Neuronal stem cell (in vitro differentiated cells): ENCODE results near the gene APOOL.

Experiments
- DNase-seq: peaks from one replicate; pipeline ENCODE4 v3.0.0-alpha.2; 2013; ENCODE audit warnings: low spot score
- H2AFZ ChIP-seq: one replicate; pipeline ENCODE4 v1.6.1; 2013; ENCODE audit warnings: mild to moderate bottlenecking, low read length, inconsistent platforms
- H2AK5ac ChIP-seq: 2 replicates; pipeline ENCODE4 v1.6.1; 2013; ENCODE audit warnings: low read depth, mild to moderate bottlenecking, inconsistent platforms, low read length, moderate library complexity, mixed read lengths
- H2BK120ac ChIP-seq: 2 replicates; pipeline ENCODE4 v1.6.1; 2013; ENCODE audit warnings: low read depth, mild to moderate bottlenecking, inconsistent platforms, low read length, moderate library complexity, mixed read lengths
- H2BK12ac ChIP-seq: one replicate; pipeline ENCODE4 v1.6.1; 2013; ENCODE audit warnings: low read length, inconsistent platforms
- H2BK15ac ChIP-seq: 2 replicates; pipeline ENCODE4 v1.6.1; 2013; ENCODE audit warnings: mild to moderate bottlenecking, low read length, inconsistent platforms, mixed read lengths
- H2BK5ac ChIP-seq: one replicate; pipeline ENCODE4 v1.6.1; 2013; ENCODE audit warnings: inconsistent platforms, mild to moderate bottlenecking, low read length, moderate library complexity
- H3K14ac ChIP-seq: one replicate; pipeline ENCODE4 v1.6.1; 2013; ENCODE audit warnings: low read length, inconsistent platforms
- H3K18ac ChIP-seq: 2 replicates; pipeline ENCODE4 v1.6.1; 2013; ENCODE audit warnings: low read length, inconsistent platforms
- H3K23ac ChIP-seq: 2 replicates; pipeline ENCODE4 v1.6.1; 2013; ENCODE audit warnings: low read depth, mild to moderate bottlenecking, mixed read lengths, low read length, inconsistent platforms; ENCODE audit not compliant: poor library complexity
- H3K27ac ChIP-seq: replicated peaks from 3 replicates; pipeline ENCODE4 v1.5.1; 2013; ENCODE audit warnings: low read length, inconsistent platforms
- H3K27me3 ChIP-seq, 3 experiments: 2 replicates each; pipeline ENCODE4 v1.6.1; 2013; ENCODE audit warnings: low read length in 3 of 3, mild to moderate bottlenecking in 2 of 3, inconsistent platforms in 1 of 3, low read depth in 1 of 3, mixed read lengths in 1 of 3, moderate library complexity in 1 of 3; ENCODE audit not compliant: control insufficient read depth in 3 of 3, insufficient read depth in 3 of 3
- H3K36me3 ChIP-seq, 2 donors: replicated peaks in 1 of 2; 2 replicates each; pipeline ENCODE4 v1.6.1; 2013; ENCODE audit warnings: low read length in 2 of 2; ENCODE audit not compliant: control insufficient read depth in 2 of 2, insufficient read depth in 2 of 2
- H3K4ac ChIP-seq: 2 replicates; pipeline ENCODE4 v1.6.1; 2013; ENCODE audit warnings: inconsistent platforms, mild to moderate bottlenecking, low read length, moderate library complexity
- H3K4me1 ChIP-seq, 2 donors: 1 replicate in 1 of 2; 2 replicates in 1 of 2; pipeline ENCODE4 v1.6.1; 2013; ENCODE audit warnings: low read length in 2 of 2, low read depth in 1 of 2; ENCODE audit not compliant: control insufficient read depth in 2 of 2, insufficient read depth in 1 of 2
- H3K4me2 ChIP-seq: one replicate; pipeline ENCODE4 v1.6.1; 2013; ENCODE audit warnings: mild to moderate bottlenecking, low read length, inconsistent platforms; ENCODE audit not compliant: insufficient read depth, poor library complexity, severe bottlenecking
- H3K4me3 ChIP-seq, 2 donors: 2 replicates each; pipeline ENCODE4 v1.5.1; 2013; ENCODE audit warnings: low read length in 2 of 2, mild to moderate bottlenecking in 2 of 2, inconsistent platforms in 1 of 2, moderate library complexity in 1 of 2
- H3K79me1 ChIP-seq: one replicate; pipeline ENCODE4 v1.6.1; 2013; ENCODE audit warnings: low read depth, mild to moderate bottlenecking, inconsistent platforms, low read length, moderate library complexity
- H3K9ac ChIP-seq: one replicate; pipeline ENCODE4 v1.6.1; 2013; ENCODE audit warnings: mild to moderate bottlenecking, low read depth, low read length, inconsistent platforms; ENCODE audit not compliant: poor library complexity
- H3K9me3 ChIP-seq, 2 donors: replicated peaks in 1 of 2; 2 replicates each; pipeline versions ENCODE3 to v1.6.1; 2013; ENCODE audit warnings: low read length in 2 of 2, mild to moderate bottlenecking in 2 of 2, inconsistent platforms in 1 of 2, low read depth in 1 of 2, mixed read lengths in 1 of 2, moderate library complexity in 1 of 2; ENCODE audit not compliant: control insufficient read depth in 2 of 2, insufficient read depth in 1 of 2
- H4K8ac ChIP-seq: one replicate; pipeline ENCODE4 v1.6.1; 2013; ENCODE audit warnings: low read depth, mild to moderate bottlenecking, inconsistent platforms, low read length, moderate library complexity
- H4K91ac ChIP-seq: one replicate; pipeline ENCODE4 v1.6.1; 2013; ENCODE audit warnings: low read length, low read depth, mild to moderate bottlenecking, inconsistent platforms; ENCODE audit not compliant: poor library complexity
- WGBS, 2 donors: extraction: QIAGEN DNeasy Blood & Tissue Kit; methylation state at CpG; one replicate each; pipeline ENCODE4 v1.1.7; 2013; ENCODE audit warnings: missing lambda C conversion rate in 2 of 2, mixed read lengths in 1 of 2; ENCODE audit not compliant: insufficient read length in 2 of 2, insufficient replicate concordance in 1 of 2; ENCODE audit errors: extremely low coverage in 2 of 2; 5-methylcytosine and 5-hydroxymethylcytosine counted together

APOOL gene

DNA sequence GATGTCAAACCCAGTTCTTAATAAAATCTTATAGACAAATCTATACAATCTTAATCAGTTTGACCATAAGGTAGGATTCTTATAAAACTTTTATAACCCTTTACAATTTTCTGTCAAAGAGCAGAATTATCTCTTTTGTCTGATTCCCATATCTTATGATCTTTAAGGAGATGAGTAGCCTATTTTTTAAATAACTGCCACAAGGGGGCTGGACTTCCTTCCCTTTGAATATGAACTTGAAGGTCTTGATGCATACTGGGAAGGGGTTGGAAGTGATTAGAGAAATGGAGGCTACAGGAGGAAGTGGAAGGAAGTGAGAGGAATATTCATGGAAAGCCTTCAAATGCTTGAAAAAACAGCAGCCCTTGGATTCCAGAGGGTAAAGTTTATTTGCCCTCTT, 111.1 kb downstream of the APOOL start:
- no peaks in the 10 kb centered on the region for H3K27me3 ChIP-seq
- no peak overlapping the region for H4K8ac ChIP-seq
- H2BK5ac ChIP-seq: no peak overlapping the region
- no peak overlapping the region for H3K27ac ChIP-seq
- H3K4me2 ChIP-seq: no peak overlapping the region
- no peak overlapping the region for H3K9ac ChIP-seq
- H3K4me1 ChIP-seq: no peaks in the 10 kb centered on the region
- H3K36me3 ChIP-seq: no peaks in the 10 kb centered on the region
- no peak for DNase-seq
- H3K79me1 ChIP-seq: no peaks in the 10 kb centered on the region
- no peak overlapping the region for H2AK5ac ChIP-seq
- no peak overlapping the region for H3K4ac ChIP-seq
- no peak overlapping the region for H2AFZ ChIP-seq
- no peaks in the 10 kb centered on the region for H3K9me3 ChIP-seq
- no peak overlapping the region for H3K18ac ChIP-seq
- no peak overlapping the region for H3K23ac ChIP-seq
- no peak overlapping the region for H2BK120ac ChIP-seq
- no peak overlapping the region for H4K91ac ChIP-seq
- no peak overlapping the region for H3K14ac ChIP-seq
- H2BK15ac ChIP-seq: no peak overlapping the region
- H3K4me3 ChIP-seq: no peak overlapping the region
- H2BK12ac ChIP-seq: no peak overlapping the region

DNA sequence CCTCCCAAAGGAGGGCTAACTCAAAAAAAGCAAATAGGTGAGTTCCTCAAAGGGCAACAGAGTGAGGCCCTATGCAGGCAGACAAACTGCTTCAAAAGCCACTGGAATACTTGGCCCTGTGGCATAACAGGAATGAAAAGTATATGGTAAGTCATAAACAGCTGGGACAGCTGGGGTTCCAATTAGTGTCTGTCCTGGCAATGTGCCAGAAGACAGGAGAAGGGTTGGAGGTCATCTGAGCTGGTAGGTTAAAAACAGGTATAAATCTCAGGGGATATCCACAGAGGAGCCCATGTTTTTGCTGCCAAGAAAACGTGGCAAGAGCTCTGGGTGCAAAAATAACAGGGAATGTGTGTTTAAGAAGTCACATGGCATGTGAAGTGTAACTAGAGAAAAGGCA, 111.6 kb downstream of the APOOL start:
- Histone ChIP-seq H2AK5ac (no peak overlapping the region), H3K4me1 (no peaks in the 10 kb centered on the region), H3K18ac (no peak overlapping the region), H4K8ac (no peak overlapping the region), H3K79me1 (no peaks in the 10 kb centered on the region), H3K23ac (no peak overlapping the region), H3K4ac (no peak overlapping the region), H4K91ac (no peak overlapping the region), H2BK5ac (no peak overlapping the region), H2BK12ac (no peak overlapping the region), H3K4me2 (no peak overlapping the region), H2BK15ac (no peak overlapping the region), H2AFZ (no peak overlapping the region), H3K36me3 (no peaks in the 10 kb centered on the region), H3K14ac (no peak overlapping the region), H3K9me3 (no peaks in the 10 kb centered on the region), H3K9ac (no peak overlapping the region), H3K27me3 (no peaks in the 10 kb centered on the region), H2BK120ac (no peak overlapping the region), H3K4me3 (no peak overlapping the region), H3K27ac (no peak overlapping the region)
- no CpG with 5 or more reads among the region's 1 CpG for WGBS, 2 donors
- DNase-seq: no peak

GRCh38 chrX:85136409-85136808, 132.7 kb downstream of the APOOL start:
- no peak for DNase-seq
- Histone ChIP-seq H3K9me3 (no peaks in the 10 kb centered on the region), H3K4me1 (no peaks in the 10 kb centered on the region), H2AFZ (no peak overlapping the region), H3K27ac (no peak overlapping the region), H3K4ac (no peak overlapping the region), H3K79me1 (no peaks in the 10 kb centered on the region), H2BK15ac (no peak overlapping the region), H3K18ac (no peak overlapping the region), H2BK120ac (no peak overlapping the region), H3K27me3 (no peaks in the 10 kb centered on the region), H4K8ac (no peak overlapping the region), H3K14ac (no peak overlapping the region), H3K9ac (no peak overlapping the region), H2BK5ac (no peak overlapping the region), H3K4me3 (no peak overlapping the region), H3K23ac (no peak overlapping the region), H3K36me3 (no peaks in the 10 kb centered on the region), H4K91ac (no peak overlapping the region), H2AK5ac (no peak overlapping the region), H3K4me2 (no peak overlapping the region), H2BK12ac (no peak overlapping the region)

DNA sequence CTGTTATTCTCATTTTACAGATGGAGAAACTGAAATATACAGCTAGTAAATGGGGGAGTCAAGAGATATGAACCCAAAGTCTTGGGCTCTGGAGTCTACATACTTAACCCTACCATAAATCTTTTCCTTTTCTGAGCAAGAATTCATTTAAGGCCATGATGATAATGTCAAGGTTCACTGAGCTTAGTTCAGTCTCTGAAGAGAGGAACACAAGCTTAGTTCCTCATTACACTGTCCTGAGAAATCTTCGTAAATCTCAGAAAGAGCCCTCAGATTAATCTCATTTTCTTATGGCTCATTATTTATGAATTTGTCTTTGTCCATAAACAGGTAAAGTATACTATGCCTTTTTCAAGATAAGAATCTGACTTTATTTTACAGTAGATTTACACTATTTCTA, 135.7 kb downstream of the APOOL start:
- Histone ChIP-seq H3K27me3 (no peaks in the 10 kb centered on the region), H2BK15ac (no peak overlapping the region), H3K18ac (no peak overlapping the region), H3K9me3 (no peaks in the 10 kb centered on the region), H3K4me2 (no peak overlapping the region), H3K14ac (no peak overlapping the region), H3K4ac (no peak overlapping the region), H2BK12ac (no peak overlapping the region), H3K9ac (no peak overlapping the region), H4K8ac (no peak overlapping the region), H3K36me3 (no peaks in the 10 kb centered on the region), H3K79me1 (no peaks in the 10 kb centered on the region), H3K4me1 (no peaks in the 10 kb centered on the region), H2BK5ac (no peak overlapping the region), H3K23ac (no peak overlapping the region), H3K4me3 (no peak overlapping the region), H2AK5ac (no peak overlapping the region), H4K91ac (no peak overlapping the region), H2BK120ac (no peak overlapping the region), H3K27ac (no peak overlapping the region), H2AFZ (no peak overlapping the region)
- DNase-seq: no peak
- WGBS, 2 donors: no CpG with 5 or more reads among the region's 1 CpG
